Liver (tissue), 3 donors: ENCODE results near the gene SLFN12L.

Experiments used
- FOXA1 ChIP-seq: IDR thresholded peaks from 2 replicates; pipeline ENCODE4 v1.6.1; 2016; ENCODE audit warnings: antibody characterized with exemption
- HNF4A ChIP-seq, 2 donors: conservative IDR thresholded peaks; 2 replicates each; pipeline ENCODE4 v1.6.1; 2016; ENCODE audit warnings: antibody characterized with exemption in 2 of 2, mild to moderate bottlenecking in 2 of 2
- JUND ChIP-seq, 2 donors: IDR thresholded peaks; 2 replicates each; pipeline ENCODE4 v1.6.1; 2016; ENCODE audit warnings: antibody characterized with exemption in 2 of 2
- RAD21 ChIP-seq, 2 donors: IDR thresholded peaks; 2 replicates each; pipeline ENCODE4 v1.6.1; 2016; ENCODE audit warnings: antibody characterized with exemption in 2 of 2, mild to moderate bottlenecking in 2 of 2
- SP1 ChIP-seq: IDR thresholded peaks from 2 replicates; pipeline ENCODE4 v1.6.1; 2018; ENCODE audit warnings: antibody characterized with exemption, mild to moderate bottlenecking
- YY1 ChIP-seq: IDR thresholded peaks from 2 replicates; pipeline ENCODE4 v1.6.1; 2016; ENCODE audit warnings: antibody characterized with exemption, mild to moderate bottlenecking
- TF ChIP-seq, protein P1 (sequence below): fragments of 150-350 bp; IDR thresholded peaks from 2 replicates; pipeline ENCODE4 v1.5.1; 2017; ENCODE audit warnings: improper control_type of control experiment, low read depth, low read length; ENCODE audit not compliant: missing input control
- TF ChIP-seq, protein P2 (sequence below): IDR thresholded peaks from 2 replicates; pipeline ENCODE4 v1.6.1; 2016; ENCODE audit warnings: antibody characterized with exemption
- TF ChIP-seq, protein P3 (sequence below): IDR thresholded peaks from 2 replicates; pipeline ENCODE4 v1.6.1; 2016; ENCODE audit warnings: antibody characterized with exemption
- TF ChIP-seq, protein P4 (sequence below): IDR thresholded peaks from 2 replicates; pipeline ENCODE4 v1.6.1; 2016; ENCODE audit warnings: antibody characterized with exemption
- donor health status: healthy.
- donor health status: healthy.

DNA sequence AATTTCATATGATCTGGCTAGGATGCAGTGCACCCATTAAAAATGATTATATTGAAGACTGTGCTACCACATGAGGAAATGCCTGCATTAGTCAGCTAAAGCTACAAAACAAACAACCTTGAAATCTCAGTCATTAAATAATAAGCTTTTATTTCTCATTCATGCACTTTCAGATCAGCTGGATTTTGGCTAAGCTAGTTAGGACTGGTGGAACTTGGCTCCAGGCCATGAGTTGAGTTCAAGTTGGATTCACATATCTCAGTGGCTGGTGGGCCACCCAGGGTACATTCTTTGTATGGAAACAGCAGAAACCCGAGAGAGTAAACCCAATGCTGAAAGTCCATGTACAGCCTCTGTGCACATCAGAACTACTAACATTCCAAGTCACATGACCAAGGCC lies 6.4 kb upstream of the SLFN12L start:
- TF ChIP-seq YY1 (no peak), JUND (IDR thresholded peaks at IDR 0.05) (no peak), FOXA1 (no peak), SP1 (no peak), HNF4A (conservative IDR thresholded peaks at IDR 0.05) (no peak), RAD21 (IDR thresholded peaks at IDR 0.05) (no peak)
- TF ChIP-seq, protein P1, sequence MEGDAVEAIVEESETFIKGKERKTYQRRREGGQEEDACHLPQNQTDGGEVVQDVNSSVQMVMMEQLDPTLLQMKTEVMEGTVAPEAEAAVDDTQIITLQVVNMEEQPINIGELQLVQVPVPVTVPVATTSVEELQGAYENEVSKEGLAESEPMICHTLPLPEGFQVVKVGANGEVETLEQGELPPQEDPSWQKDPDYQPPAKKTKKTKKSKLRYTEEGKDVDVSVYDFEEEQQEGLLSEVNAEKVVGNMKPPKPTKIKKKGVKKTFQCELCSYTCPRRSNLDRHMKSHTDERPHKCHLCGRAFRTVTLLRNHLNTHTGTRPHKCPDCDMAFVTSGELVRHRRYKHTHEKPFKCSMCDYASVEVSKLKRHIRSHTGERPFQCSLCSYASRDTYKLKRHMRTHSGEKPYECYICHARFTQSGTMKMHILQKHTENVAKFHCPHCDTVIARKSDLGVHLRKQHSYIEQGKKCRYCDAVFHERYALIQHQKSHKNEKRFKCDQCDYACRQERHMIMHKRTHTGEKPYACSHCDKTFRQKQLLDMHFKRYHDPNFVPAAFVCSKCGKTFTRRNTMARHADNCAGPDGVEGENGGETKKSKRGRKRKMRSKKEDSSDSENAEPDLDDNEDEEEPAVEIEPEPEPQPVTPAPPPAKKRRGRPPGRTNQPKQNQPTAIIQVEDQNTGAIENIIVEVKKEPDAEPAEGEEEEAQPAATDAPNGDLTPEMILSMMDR, result no peak
- TF ChIP-seq, protein P2, sequence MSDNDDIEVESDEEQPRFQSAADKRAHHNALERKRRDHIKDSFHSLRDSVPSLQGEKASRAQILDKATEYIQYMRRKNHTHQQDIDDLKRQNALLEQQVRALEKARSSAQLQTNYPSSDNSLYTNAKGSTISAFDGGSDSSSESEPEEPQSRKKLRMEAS, result no peak
- TF ChIP-seq, protein P3, sequence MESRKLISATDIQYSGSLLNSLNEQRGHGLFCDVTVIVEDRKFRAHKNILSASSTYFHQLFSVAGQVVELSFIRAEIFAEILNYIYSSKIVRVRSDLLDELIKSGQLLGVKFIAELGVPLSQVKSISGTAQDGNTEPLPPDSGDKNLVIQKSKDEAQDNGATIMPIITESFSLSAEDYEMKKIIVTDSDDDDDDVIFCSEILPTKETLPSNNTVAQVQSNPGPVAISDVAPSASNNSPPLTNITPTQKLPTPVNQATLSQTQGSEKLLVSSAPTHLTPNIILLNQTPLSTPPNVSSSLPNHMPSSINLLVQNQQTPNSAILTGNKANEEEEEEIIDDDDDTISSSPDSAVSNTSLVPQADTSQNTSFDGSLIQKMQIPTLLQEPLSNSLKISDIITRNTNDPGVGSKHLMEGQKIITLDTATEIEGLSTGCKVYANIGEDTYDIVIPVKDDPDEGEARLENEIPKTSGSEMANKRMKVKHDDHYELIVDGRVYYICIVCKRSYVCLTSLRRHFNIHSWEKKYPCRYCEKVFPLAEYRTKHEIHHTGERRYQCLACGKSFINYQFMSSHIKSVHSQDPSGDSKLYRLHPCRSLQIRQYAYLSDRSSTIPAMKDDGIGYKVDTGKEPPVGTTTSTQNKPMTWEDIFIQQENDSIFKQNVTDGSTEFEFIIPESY, result no peak
- TF ChIP-seq, protein P4, sequence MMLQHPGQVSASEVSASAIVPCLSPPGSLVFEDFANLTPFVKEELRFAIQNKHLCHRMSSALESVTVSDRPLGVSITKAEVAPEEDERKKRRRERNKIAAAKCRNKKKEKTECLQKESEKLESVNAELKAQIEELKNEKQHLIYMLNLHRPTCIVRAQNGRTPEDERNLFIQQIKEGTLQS, result no peak
